SJCRH30 (cell line): ENCODE data around the gene CLK1. TPM values are rescaled to one million over a fixed set of nuclear protein-coding genes. Genes with fewer than 3 reads are reported as not detected.
A peak's percentile ranks its signal among the peaks of the same experiment; 100 is the strongest.
"Not testable (repeated sequence)": the region's sequence is repeated elsewhere in the genome, so short reads cannot be mapped to it uniquely, and the experiment has no call there.

Experiments used
- DNase-seq, 2 experiments: peaks; one replicate each; pipeline ENCODE4 v3.0.0-alpha.2; 2015 to 2020
- H3K27ac ChIP-seq: fragments of 250-450 bp; sonication (Bioruptor Pico); 2 replicates; pipeline ENCODE4 v1.5.1; 2020; ENCODE audit warnings: mild to moderate bottlenecking, moderate library complexity
- H3K27me3 ChIP-seq: fragments of 250-450 bp; sonication (Bioruptor Pico); 2 replicates; pipeline ENCODE4 v1.5.1; 2020; ENCODE audit warnings: mild to moderate bottlenecking, moderate library complexity
- H3K36me3 ChIP-seq: fragments of 250-450 bp; sonication (Bioruptor Pico); 2 replicates; pipeline ENCODE4 v1.5.1; 2020; ENCODE audit warnings: mild to moderate bottlenecking, moderate library complexity
- H3K4me1 ChIP-seq: fragments of 250-450 bp; sonication (Bioruptor Pico); 2 replicates; pipeline ENCODE4 v1.5.1; 2020; ENCODE audit warnings: mild to moderate bottlenecking, moderate library complexity
- H3K4me3 ChIP-seq: fragments of 250-450 bp; sonication (Bioruptor Pico); 2 replicates; pipeline ENCODE4 v1.5.1; 2020; ENCODE audit warnings: mild to moderate bottlenecking, moderate library complexity
- H3K9me3 ChIP-seq: fragments of 250-450 bp; sonication (Bioruptor Pico); replicated peaks from 2 replicates; pipeline ENCODE4 v1.5.1; 2020; ENCODE audit warnings: mild to moderate bottlenecking, moderate library complexity
- total RNA-seq: library from RNA; depleted of rRNA; stranded (reverse); fragments of >200 nt; shearing (Covaris generic); gene quantifications from 2 replicates; pipeline ENCODE4 v1.2.3, GENCODE V29; 2014

CLK1 gene
- total RNA-seq, 1 experiment from 2014 or later: 86.3 TPM

- H3K27me3 ChIP-seq: 0 out of 2 replicates have a peak, but pooled peaks cover 4% of the 10 kb centered on the region
- no peak overlapping the region for H3K4me3 ChIP-seq
- no peaks in the 10 kb centered on the region for H3K36me3 ChIP-seq
- no peaks in the 10 kb centered on the region for H3K4me1 ChIP-seq
- H3K9me3 ChIP-seq: peaks cover 5% of the 10 kb centered on the region; the same call in 1 of the 2 replicates
- DNase-seq: no peak
- no peak overlapping the region for H3K27ac ChIP-seq
Observed at GRCh38 chr2:200839513-200839912, 24.9 kb downstream of the CLK1 start.

- H3K4me1 ChIP-seq: no peaks in the 10 kb centered on the region
- 0 out of 2 replicates have a peak, but pooled peaks cover 4% of the 10 kb centered on the region for H3K27me3 ChIP-seq
- no peak for DNase-seq
- H3K27ac ChIP-seq: no peak overlapping the region
- H3K9me3 ChIP-seq: peaks cover 5% of the 10 kb centered on the region; the same call in 1 of the 2 replicates
- H3K4me3 ChIP-seq: no peak overlapping the region
- H3K36me3 ChIP-seq: no peaks in the 10 kb centered on the region
Observed at GRCh38 chr2:200834701-200835100, 29.8 kb downstream of the CLK1 start.

GRCh38 chr2:200829258-200829655 is 35.2 kb downstream of the CLK1 start:
- Histone ChIP-seq H3K9me3 (no peaks in the 10 kb centered on the region), H3K4me1 (no peaks in the 10 kb centered on the region), H3K27me3 (no peaks in the 10 kb centered on the region), H3K4me3 (no peak overlapping the region), H3K27ac (no peak overlapping the region), H3K36me3 (peaks cover 6% of the 10 kb centered on the region; the same call in 1 of the 2 replicates)
- DNase-seq: no peak

- Histone ChIP-seq H3K36me3 (peaks cover 11% of the 10 kb centered on the region), H3K27ac (no peak overlapping the region), H3K9me3 (no peaks in the 10 kb centered on the region), H3K4me3 (no peak overlapping the region), H3K27me3 (no peaks in the 10 kb centered on the region), H3K4me1 (no peaks in the 10 kb centered on the region)
- no peak for DNase-seq
Observed at GRCh38 chr2:200828572-200829257, 35.7 kb downstream of the CLK1 start.

GRCh38 chr2:200828104-200828503 is 36.4 kb downstream of the CLK1 start:
- Histone ChIP-seq H3K9me3 (no peaks in the 10 kb centered on the region), H3K36me3 (peaks cover 12% of the 10 kb centered on the region), H3K27ac (no peak overlapping the region), H3K4me1 (no peaks in the 10 kb centered on the region), H3K27me3 (no peaks in the 10 kb centered on the region), H3K4me3 (no peak overlapping the region)
- no peak for DNase-seq

GRCh38 chr2:200821686-200822245 is 42.7 kb downstream of the CLK1 start:
- Histone ChIP-seq H3K4me1 (no peaks in the 10 kb centered on the region), H3K36me3 (peaks cover 64% of the 10 kb centered on the region), H3K27ac (no peak overlapping the region), H3K9me3 (no peaks in the 10 kb centered on the region), H3K4me3 (no peak overlapping the region), H3K27me3 (no peaks in the 10 kb centered on the region)
- no peak for DNase-seq

- Histone ChIP-seq H3K36me3 (peaks cover 73% of the 10 kb centered on the region), H3K4me1 (no peaks in the 10 kb centered on the region), H3K9me3 (no peaks in the 10 kb centered on the region), H3K4me3 (no peak overlapping the region), H3K27ac (no peak overlapping the region), H3K27me3 (no peaks in the 10 kb centered on the region)
- no peak for DNase-seq
Observed at GRCh38 chr2:200820573-200821234, 43.8 kb downstream of the CLK1 start.

GRCh38 chr2:200818732-200819131 is 45.7 kb downstream of the CLK1 start:
- not testable (repeated sequence) for H3K27me3 ChIP-seq, H3K4me3 ChIP-seq, H3K9me3 ChIP-seq, H3K27ac ChIP-seq, H3K4me1 ChIP-seq, DNase-seq
- peaks cover 84% of the 10 kb centered on the region for H3K36me3 ChIP-seq

GRCh38 chr2:200814917-200815316 is 49.5 kb downstream of the CLK1 start:
- H3K9me3 ChIP-seq: no peaks in the 10 kb centered on the region
- H3K27me3 ChIP-seq: no peaks in the 10 kb centered on the region
- H3K4me1 ChIP-seq: peaks cover 7% of the 10 kb centered on the region; the same call in 1 of the 2 replicates
- no peak for DNase-seq
- H3K4me3 ChIP-seq: no peak overlapping the region
- H3K27ac ChIP-seq: no peak overlapping the region
- H3K36me3 ChIP-seq: peaks cover 69% of the 10 kb centered on the region

- H3K36me3 ChIP-seq: peaks cover 63% of the 10 kb centered on the region
- H3K4me3 ChIP-seq: no peak overlapping the region
- no peak overlapping the region for H3K27ac ChIP-seq
- no peak for DNase-seq
- H3K9me3 ChIP-seq: no peaks in the 10 kb centered on the region
- H3K27me3 ChIP-seq: no peaks in the 10 kb centered on the region
- peaks cover 7% of the 10 kb centered on the region; the same call in 1 of the 2 replicates for H3K4me1 ChIP-seq
Observed at GRCh38 chr2:200814276-200814815, 50.1 kb downstream of the CLK1 start.

GRCh38 chr2:200812122-200813022 is 52.1 kb downstream of the CLK1 start:
- no peaks in the 10 kb centered on the region for H3K9me3 ChIP-seq
- H3K4me3 ChIP-seq: peak overlapping the region; percentile 96
- H3K4me1 ChIP-seq: peaks cover 7% of the 10 kb centered on the region; the same call in 1 of the 2 replicates
- H3K36me3 ChIP-seq: peaks cover 43% of the 10 kb centered on the region
- H3K27ac ChIP-seq: peak overlapping the region; percentile 98
- H3K27me3 ChIP-seq: no peaks in the 10 kb centered on the region
- DNase-seq: peak; percentile 79 to 80

GRCh38 chr2:200811333-200812121 is 52.9 kb downstream of the CLK1 start, which contains the start of gene BZW1:
Gene BZW1 (plus strand): TSS chr2:200811910. CDS start chr2:200813218, 1,308 bp downstream.
- Histone ChIP-seq H3K36me3 (peaks cover 35% of the 10 kb centered on the region), H3K27me3 (no peaks in the 10 kb centered on the region), H3K27ac (peak within 1 kb of the TSS; percentile 98), H3K4me3 (peak within 1 kb of the TSS; percentile 96), H3K9me3 (no peaks in the 10 kb centered on the region), H3K4me1 (peaks cover 7% of the 10 kb centered on the region; the same call in 1 of the 2 replicates)
- DNase-seq: peak; percentile 97 to 98

GRCh38 chr2:200810998-200811332 is 53.5 kb downstream of the CLK1 start:
- Histone ChIP-seq H3K27ac (no peak overlapping the region), H3K36me3 (peaks cover 29% of the 10 kb centered on the region), H3K9me3 (no peaks in the 10 kb centered on the region), H3K4me3 (peak overlapping the region; percentile 96), H3K4me1 (peaks cover 7% of the 10 kb centered on the region; the same call in 1 of the 2 replicates), H3K27me3 (no peaks in the 10 kb centered on the region)
- no peak for DNase-seq
